GM12878 (cell line): Measurements from ENCODE around the gene NINJ1. TPM values are rescaled to one million over a fixed set of nuclear protein-coding genes. Genes with fewer than 3 reads are reported as not detected.
"Not testable (repeated sequence)": the region's sequence is repeated elsewhere in the genome, so short reads cannot be mapped to it uniquely, and the experiment has no call there.

Source experiments
- ATAC-seq: fragments of 200-7000 bp; cut with Tn5 transposase; 3 replicates; pipeline ENCODE4 v1.9.1; 2020; ENCODE audit warnings: mild to moderate bottlenecking, moderate library complexity
- BruUV-seq: library from RNA; stranded (reverse); fragments of 400-500 nt; replicated peaks from 2 replicates; lab custom pipeline; 2021; lab: Mats Ljungman, UMichigan
- CTCF ChIA-PET: fragments of 300-600 bp; sonication (Branson Sonifier 250); formaldehyde crosslinking; extraction: SDS; loops from one replicate; lab custom pipeline; 2021; ENCODE audit warnings: inconsistent platforms; lab: Yijun Ruan, JAX
- POLR2A ChIA-PET: fragments of 350-600 bp; formaldehyde crosslinking; extraction: SDS; loops from one replicate; lab custom pipeline; 2021; ENCODE audit warnings: inconsistent platforms; lab: Charles Lee
- RAD21 ChIA-PET: fragments of 300-600 bp; sonication (Branson Sonifier 250); formaldehyde crosslinking; loops from one replicate; lab custom pipeline; 2023; ENCODE audit warnings: antibody characterized with exemption; ENCODE audit not compliant: unreplicated experiment; lab: Charles Lee
- SMC1A ChIA-PET: fragments of 300-600 bp; sonication (Branson Sonifier 250); formaldehyde crosslinking; loops from one replicate; lab custom pipeline; 2023; ENCODE audit not compliant: unreplicated experiment, uncharacterized antibody; lab: Charles Lee
- DNase-seq: peaks from one replicate; pipeline ENCODE4 v3.0.0-alpha.2; 2011; ENCODE audit warnings: low read depth, low spot score
- FAIRE-seq: peaks from 3 replicates; lab custom pipeline; 2011; peaks lifted over from hg19 to GRCh38; lab: Jason Lieb, UNC
- H2AFZ ChIP-seq: 2 replicates; pipeline ENCODE4 v1.6.0; 2011; ENCODE audit warnings: low read depth, low read length, control low read depth; ENCODE audit not compliant: control insufficient read depth
- H3K27ac ChIP-seq: 2 replicates; pipeline ENCODE4 v1.5.1; 2011; ENCODE audit warnings: control low read depth; ENCODE audit not compliant: control insufficient read depth, insufficient read depth
- H3K27me3 ChIP-seq, 2 experiments: replicated peaks in 1 of 2; 2 replicates each; pipeline versions ENCODE4 v1.6.0 to v1.6.1; 2011; ENCODE audit warnings: low read length in 1 of 2; ENCODE audit not compliant: control insufficient read depth in 2 of 2, insufficient read depth in 2 of 2
- H3K36me3 ChIP-seq, 2 experiments: 2 replicates each; pipeline ENCODE4 v1.5.1; 2011; ENCODE audit warnings: low read length in 1 of 2; ENCODE audit not compliant: control insufficient read depth in 2 of 2, insufficient read depth in 2 of 2
- H3K4me1 ChIP-seq: 2 replicates; pipeline ENCODE4 v1.6.1; 2011; ENCODE audit warnings: mild to moderate bottlenecking, low read length, moderate library complexity, mixed read lengths; ENCODE audit not compliant: control insufficient read depth, insufficient read depth
- H3K4me2 ChIP-seq: 2 replicates; pipeline ENCODE4 v1.6.0; 2011; ENCODE audit warnings: control low read depth; ENCODE audit not compliant: control insufficient read depth, insufficient read depth
- H3K4me3 ChIP-seq: fragments of 200-600 bp; sonication (generic); 2 replicates; pipeline ENCODE4 v1.5.1; 2016
- H3K79me2 ChIP-seq: 2 replicates; pipeline ENCODE4 v1.6.0; 2011; ENCODE audit warnings: low read length; ENCODE audit not compliant: control insufficient read depth, insufficient read depth
- H3K9ac ChIP-seq: 2 replicates; pipeline ENCODE4 v1.8.0; 2011; ENCODE audit warnings: low read length, control low read depth, mixed read lengths; ENCODE audit not compliant: control insufficient read depth, insufficient read depth
- H3K9me3 ChIP-seq: replicated peaks from 3 replicates; pipeline ENCODE4 v1.5.1; 2011; ENCODE audit warnings: mild to moderate bottlenecking, low read length; ENCODE audit not compliant: control insufficient read depth, insufficient read depth
- H4K20me1 ChIP-seq: 2 replicates; pipeline ENCODE4 v1.6.0; 2011; ENCODE audit not compliant: control insufficient read depth, insufficient read depth
- BHLHE40 ChIP-seq, 2 experiments: fragments of 450-650 bp in 1 of 2; IDR thresholded peaks; 2 replicates each; pipeline ENCODE4 v1.6.1; 2011 to 2017; ENCODE audit warnings: low read depth in 2 of 2, borderline replicate concordance in 1 of 2, improper control_type of control experiment in 1 of 2, low read length in 1 of 2, mild to moderate bottlenecking in 1 of 2
- DPF2 ChIP-seq: fragments of 450-650 bp; IDR thresholded peaks from 2 replicates; pipeline ENCODE4 v1.6.1; 2017; ENCODE audit warnings: mild to moderate bottlenecking
- HCFC1 ChIP-seq: fragments of 150-350 bp; IDR thresholded peaks from 2 replicates; pipeline ENCODE4 v1.6.1; 2014; ENCODE audit warnings: low read length
- WGBS: methylation state at CpG from one replicate; pipeline ENCODE4 v1.1.6; 2016; ENCODE audit warnings: low lambda C conversion rate; ENCODE audit not compliant: insufficient replicate concordance, insufficient coverage; ENCODE audit errors: missing lambda C conversion rate; 5-methylcytosine and 5-hydroxymethylcytosine counted together
- in situ Hi-C: fragments of 300-500 bp; cut with MboI; formaldehyde crosslinking; loops from 9 replicates; pipeline ENCODE4 v1.14.3; 2018; ENCODE audit warnings: mixed read lengths
- intact Hi-C: fragments of 100-400 bp; cut with micrococcal nuclease; formaldehyde crosslinking; loops from one replicate; pipeline ENCODE4 v1.14.2; 2022; ENCODE audit not compliant: unreplicated experiment
- polyA plus RNA-seq, 11 experiments: library from polyadenylated mRNA; depleted of rRNA in 4 of 11; unstranded in 6 of 11; stranded (reverse) in 5 of 11; fragments of >200 nt; fragmentation: Nextera tagmentation in 4 of 11; fragmentation: Illumina TruSeq in 1 of 11; extraction: Ambion mirVana in 4 of 11; extraction: Trizol in 1 of 11; gene quantifications; 1 replicate in 1 of 11; 2 replicates in 10 of 11; pipeline versions ENCODE4 v1.2.1 to v1.2.3, GENCODE V29; 2011 to 2016; ENCODE audit warnings: inconsistent platforms in 2 of 11, missing spikeins in 2 of 11, low read depth in 1 of 11
- total RNA-seq, 4 experiments: library from RNA; depleted of rRNA in 3 of 4; stranded (reverse); fragments of >200 nt in 3 of 4; fragmentation: Illumina TruSeq in 1 of 4; extraction: Trizol in 1 of 4; gene quantifications; 2 replicates each; pipeline versions ENCODE4 v1.2.1 to v1.2.3, GENCODE V29; 2013 to 2021
- TF ChIP-seq, protein P1 (sequence below): fragments of 450-650 bp; IDR thresholded peaks from 2 replicates; pipeline ENCODE4 v1.6.1; 2016; ENCODE audit warnings: mild to moderate bottlenecking

NINJ1 gene
- total and polyA plus RNA-seq, 10 of the 15 experiments (the other 5 are each of a cell fraction or from before 2014, with no cell fraction given), result 0.64 to 33.5 (median 17.1) TPM

GRCh38 chr9:93146696-93147095 lies 12.6 kb upstream of the NINJ1 start:
- POLR2A ChIA-PET, FAIRE-seq, H3K27ac ChIP-seq, in situ Hi-C loops, SMC1A ChIA-PET, H3K9ac ChIP-seq, H4K20me1 ChIP-seq, H3K27me3 ChIP-seq, H3K4me2 ChIP-seq, H2AFZ ChIP-seq, H3K79me2 ChIP-seq, H3K4me3 ChIP-seq, H3K4me1 ChIP-seq, RAD21 ChIA-PET, intact Hi-C loops, DNase-seq, H3K36me3 ChIP-seq, ATAC-seq, BruUV-seq: not testable (repeated sequence)
- CTCF ChIA-PET, result interaction anchor here (1.6 kb wide), 1 partner anchor 8 kb away, joined by 4 read pairs; no protein-coding TSS in a partner anchor
- TF ChIP-seq, protein P1, sequence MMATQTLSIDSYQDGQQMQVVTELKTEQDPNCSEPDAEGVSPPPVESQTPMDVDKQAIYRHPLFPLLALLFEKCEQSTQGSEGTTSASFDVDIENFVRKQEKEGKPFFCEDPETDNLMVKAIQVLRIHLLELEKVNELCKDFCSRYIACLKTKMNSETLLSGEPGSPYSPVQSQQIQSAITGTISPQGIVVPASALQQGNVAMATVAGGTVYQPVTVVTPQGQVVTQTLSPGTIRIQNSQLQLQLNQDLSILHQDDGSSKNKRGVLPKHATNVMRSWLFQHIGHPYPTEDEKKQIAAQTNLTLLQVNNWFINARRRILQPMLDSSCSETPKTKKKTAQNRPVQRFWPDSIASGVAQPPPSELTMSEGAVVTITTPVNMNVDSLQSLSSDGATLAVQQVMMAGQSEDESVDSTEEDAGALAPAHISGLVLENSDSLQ, result peak; percentile 26; the same call in 1 of the 2 replicates
- peaks cover 15% of the 10 kb centered on the region for H3K9me3 ChIP-seq
- 18% methylated on average over 6 of the region's 6 CpGs for WGBS

DNA sequence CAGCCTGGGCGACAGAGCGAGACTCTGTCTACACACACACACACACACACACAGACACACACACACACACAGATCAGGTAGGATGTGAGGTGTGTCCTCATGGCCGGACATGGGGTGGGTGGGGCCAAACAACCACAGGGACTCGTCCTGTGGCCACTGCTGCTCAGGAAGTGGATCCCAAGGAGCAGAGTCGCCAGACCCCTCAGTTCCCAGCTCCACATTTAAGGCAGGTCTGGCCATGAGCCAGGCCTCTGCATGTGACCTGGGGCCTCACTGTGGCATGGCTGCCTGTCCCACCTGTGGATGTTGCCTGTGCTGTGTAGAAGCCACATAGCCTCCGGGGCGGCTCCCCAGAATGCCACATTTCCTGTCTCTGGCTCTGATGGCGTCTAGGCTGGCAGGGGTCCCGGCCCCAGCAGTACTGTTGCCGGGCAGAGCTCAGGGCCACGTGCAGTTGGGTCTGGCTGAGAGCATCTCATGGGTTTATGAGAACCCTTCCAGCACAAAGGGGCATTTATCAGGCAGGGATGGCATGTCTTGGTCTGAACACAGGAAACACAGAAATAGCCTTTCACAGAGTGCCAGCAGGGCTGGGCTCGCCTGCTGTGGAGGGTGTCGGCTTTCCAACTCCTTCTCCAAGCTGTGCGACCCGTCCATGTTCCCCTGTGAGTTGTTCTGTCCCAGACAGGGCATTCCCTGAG lies 9.9 kb upstream of the NINJ1 start:
- CTCF ChIA-PET, result interaction anchor here (0.8 to 0.9 kb wide), 2 partner anchors 10 to 35 kb away, joined by 3 to 4 read pairs; no protein-coding TSS in a partner anchor
- no peak for TF ChIP-seq DPF2
- TF ChIP-seq BHLHE40 (IDR thresholded peaks at IDR 0.05; ENCODE audit: borderline replicate concordance in 1 of 2, low read depth in 2 of 2, low read length in 1 of 2), result peak in 1 of 2 experiments; percentile 8; a peak in 1 of 4 replicates
- no peak for TF ChIP-seq HCFC1
- in situ Hi-C loops, result no loop called here
- POLR2A ChIA-PET, result no interaction called here
- no peak overlapping the region for H3K27ac ChIP-seq
- DNase-seq (no peak), ATAC-seq (peak; percentile 66), FAIRE-seq (no peak)
- no TSS peak for BruUV-seq
- no peak overlapping the region for H3K4me3 ChIP-seq
- RAD21 ChIA-PET, result no interaction called here
- intact Hi-C loops, result no loop called here
- WGBS, result 9% methylated on average over 15 of the region's 15 CpGs
- peaks cover 8% of the 10 kb centered on the region for H3K4me1 ChIP-seq
- SMC1A ChIA-PET, result no interaction called here
- H3K79me2 ChIP-seq, result no peaks in the 10 kb centered on the region
- peak overlapping the region; percentile 67 for H2AFZ ChIP-seq
- no peaks in the 10 kb centered on the region for H3K36me3 ChIP-seq
- peak overlapping the region; percentile 44 for H3K4me2 ChIP-seq
- H3K9me3 ChIP-seq, result peaks cover 14% of the 10 kb centered on the region
- no peak overlapping the region for H3K9ac ChIP-seq
- no peaks in the 10 kb centered on the region for H3K27me3 ChIP-seq
- no peaks in the 10 kb centered on the region for H4K20me1 ChIP-seq
